SU-DHL-6 (cell line): Measurements from ENCODE around the gene NKPD1.

Experiments
- EZH2phosphoT487 ChIP-seq: fragments of 200-600 bp; sonication (generic), shearing (Covaris generic); conservative IDR thresholded peaks from 2 replicates; pipeline ENCODE4 v1.6.1; 2018; ENCODE audit warnings: mild to moderate bottlenecking, antibody characterized with exemption, low read length, moderate library complexity, mixed read lengths
- TF ChIP-seq, protein P1 (sequence below): fragments of 200-600 bp; sonication (generic); IDR thresholded peaks from one replicate; pipeline ENCODE4 v1.5.1; 2017; ENCODE audit warnings: antibody characterized with exemption, mild to moderate bottlenecking, low read length, moderate library complexity; ENCODE audit not compliant: insufficient read depth, poor library complexity, severe bottlenecking

DNA sequence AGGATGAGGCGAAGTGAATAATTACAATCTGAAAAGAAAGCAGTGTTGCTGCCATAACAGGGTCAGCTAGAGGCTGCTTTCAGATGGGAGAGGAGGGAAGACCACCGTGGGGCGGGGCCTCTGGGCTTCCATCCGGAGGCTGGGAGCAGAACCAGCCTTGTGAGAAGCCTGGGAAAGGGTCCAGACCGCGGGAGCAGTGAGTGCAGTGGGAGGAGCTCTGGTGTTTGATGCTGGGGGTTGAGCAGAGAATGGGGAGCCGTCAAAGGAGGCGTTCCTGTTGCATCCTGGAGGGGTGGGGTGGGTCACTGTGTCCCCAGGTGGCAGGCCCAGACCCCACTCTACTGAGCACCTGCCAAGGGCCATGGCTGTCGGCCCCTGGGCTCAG lies 18.1 kb downstream of the NKPD1 start:
- TF ChIP-seq, protein P1, sequence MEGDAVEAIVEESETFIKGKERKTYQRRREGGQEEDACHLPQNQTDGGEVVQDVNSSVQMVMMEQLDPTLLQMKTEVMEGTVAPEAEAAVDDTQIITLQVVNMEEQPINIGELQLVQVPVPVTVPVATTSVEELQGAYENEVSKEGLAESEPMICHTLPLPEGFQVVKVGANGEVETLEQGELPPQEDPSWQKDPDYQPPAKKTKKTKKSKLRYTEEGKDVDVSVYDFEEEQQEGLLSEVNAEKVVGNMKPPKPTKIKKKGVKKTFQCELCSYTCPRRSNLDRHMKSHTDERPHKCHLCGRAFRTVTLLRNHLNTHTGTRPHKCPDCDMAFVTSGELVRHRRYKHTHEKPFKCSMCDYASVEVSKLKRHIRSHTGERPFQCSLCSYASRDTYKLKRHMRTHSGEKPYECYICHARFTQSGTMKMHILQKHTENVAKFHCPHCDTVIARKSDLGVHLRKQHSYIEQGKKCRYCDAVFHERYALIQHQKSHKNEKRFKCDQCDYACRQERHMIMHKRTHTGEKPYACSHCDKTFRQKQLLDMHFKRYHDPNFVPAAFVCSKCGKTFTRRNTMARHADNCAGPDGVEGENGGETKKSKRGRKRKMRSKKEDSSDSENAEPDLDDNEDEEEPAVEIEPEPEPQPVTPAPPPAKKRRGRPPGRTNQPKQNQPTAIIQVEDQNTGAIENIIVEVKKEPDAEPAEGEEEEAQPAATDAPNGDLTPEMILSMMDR: no peak
- TF ChIP-seq EZH2phosphoT487: no peak
